GM12878 (cell line): ENCODE results near the gene TMC8. TPM values are rescaled to one million over a fixed set of nuclear protein-coding genes. Genes with fewer than 3 reads are reported as not detected.

Experiments
- ATAC-seq: fragments of 200-7000 bp; cut with Tn5 transposase; 3 replicates; pipeline ENCODE4 v1.9.1; 2020; ENCODE audit warnings: mild to moderate bottlenecking, moderate library complexity
- BruUV-seq: library from RNA; stranded (reverse); fragments of 400-500 nt; replicated peaks from 2 replicates; lab custom pipeline; 2021; lab: Mats Ljungman, UMichigan
- CTCF ChIA-PET: fragments of 300-600 bp; sonication (Branson Sonifier 250); formaldehyde crosslinking; extraction: SDS; loops from one replicate; lab custom pipeline; 2021; ENCODE audit warnings: inconsistent platforms; lab: Yijun Ruan, JAX
- POLR2A ChIA-PET: fragments of 350-600 bp; formaldehyde crosslinking; extraction: SDS; loops from one replicate; lab custom pipeline; 2021; ENCODE audit warnings: inconsistent platforms; lab: Charles Lee
- RAD21 ChIA-PET: fragments of 300-600 bp; sonication (Branson Sonifier 250); formaldehyde crosslinking; loops from one replicate; lab custom pipeline; 2023; ENCODE audit warnings: antibody characterized with exemption; ENCODE audit not compliant: unreplicated experiment; lab: Charles Lee
- SMC1A ChIA-PET: fragments of 300-600 bp; sonication (Branson Sonifier 250); formaldehyde crosslinking; loops from one replicate; lab custom pipeline; 2023; ENCODE audit not compliant: unreplicated experiment, uncharacterized antibody; lab: Charles Lee
- DNase-seq: peaks from one replicate; pipeline ENCODE4 v3.0.0-alpha.2; 2011; ENCODE audit warnings: low read depth, low spot score
- FAIRE-seq: peaks from 3 replicates; lab custom pipeline; 2011; peaks lifted over from hg19 to GRCh38; lab: Jason Lieb, UNC
- H2AFZ ChIP-seq: 2 replicates; pipeline ENCODE4 v1.6.0; 2011; ENCODE audit warnings: low read depth, low read length, control low read depth; ENCODE audit not compliant: control insufficient read depth
- H3K27ac ChIP-seq: 2 replicates; pipeline ENCODE4 v1.5.1; 2011; ENCODE audit warnings: control low read depth; ENCODE audit not compliant: control insufficient read depth, insufficient read depth
- H3K27me3 ChIP-seq, 2 experiments: replicated peaks in 1 of 2; 2 replicates each; pipeline versions ENCODE4 v1.6.0 to v1.6.1; 2011; ENCODE audit warnings: low read length in 1 of 2; ENCODE audit not compliant: control insufficient read depth in 2 of 2, insufficient read depth in 2 of 2
- H3K36me3 ChIP-seq, 2 experiments: 2 replicates each; pipeline ENCODE4 v1.5.1; 2011; ENCODE audit warnings: low read length in 1 of 2; ENCODE audit not compliant: control insufficient read depth in 2 of 2, insufficient read depth in 2 of 2
- H3K4me1 ChIP-seq: 2 replicates; pipeline ENCODE4 v1.6.1; 2011; ENCODE audit warnings: mild to moderate bottlenecking, low read length, moderate library complexity, mixed read lengths; ENCODE audit not compliant: control insufficient read depth, insufficient read depth
- H3K4me2 ChIP-seq: 2 replicates; pipeline ENCODE4 v1.6.0; 2011; ENCODE audit warnings: control low read depth; ENCODE audit not compliant: control insufficient read depth, insufficient read depth
- H3K4me3 ChIP-seq: fragments of 200-600 bp; sonication (generic); 2 replicates; pipeline ENCODE4 v1.5.1; 2016
- H3K79me2 ChIP-seq: 2 replicates; pipeline ENCODE4 v1.6.0; 2011; ENCODE audit warnings: low read length; ENCODE audit not compliant: control insufficient read depth, insufficient read depth
- H3K9ac ChIP-seq: 2 replicates; pipeline ENCODE4 v1.8.0; 2011; ENCODE audit warnings: low read length, control low read depth, mixed read lengths; ENCODE audit not compliant: control insufficient read depth, insufficient read depth
- H3K9me3 ChIP-seq: replicated peaks from 3 replicates; pipeline ENCODE4 v1.5.1; 2011; ENCODE audit warnings: mild to moderate bottlenecking, low read length; ENCODE audit not compliant: control insufficient read depth, insufficient read depth
- H4K20me1 ChIP-seq: 2 replicates; pipeline ENCODE4 v1.6.0; 2011; ENCODE audit not compliant: control insufficient read depth, insufficient read depth
- CEBPZ ChIP-seq: fragments of 150-350 bp; IDR thresholded peaks from 2 replicates; pipeline ENCODE4 v1.6.1; 2016; ENCODE audit warnings: low read depth, low read length
- CTCF ChIP-seq, 3 experiments: IDR thresholded peaks in 2 of 3; conservative IDR thresholded peaks in 1 of 3; 2 replicates each; pipeline ENCODE4 v1.5.1; 2011; ENCODE audit warnings: low read depth in 3 of 3, low read length in 3 of 3, mild to moderate bottlenecking in 3 of 3, control low read depth in 2 of 3, moderate library complexity in 2 of 3, inconsistent platforms in 1 of 3, mixed read lengths in 1 of 3; ENCODE audit not compliant: control insufficient read depth in 2 of 3, insufficient read depth in 1 of 3; ENCODE audit errors: extremely low read depth in 1 of 3
- KLF5 ChIP-seq: fragments of 450-650 bp; IDR thresholded peaks from 2 replicates; pipeline ENCODE4 v1.6.1; 2014; ENCODE audit warnings: mild to moderate bottlenecking; ENCODE audit not compliant: partially characterized antibody
- MEF2A ChIP-seq: IDR thresholded peaks from 2 replicates; pipeline ENCODE4 v1.6.1; 2011; ENCODE audit warnings: low read depth, mild to moderate bottlenecking, low read length, moderate library complexity; ENCODE audit not compliant: insufficient read depth
- MTA2 ChIP-seq: fragments of 450-650 bp; IDR thresholded peaks from 2 replicates; pipeline ENCODE4 v1.6.1; 2016; ENCODE audit warnings: low read depth, mild to moderate bottlenecking, moderate library complexity
- RELA ChIP-seq: fragments of 450-650 bp; IDR thresholded peaks from 2 replicates; pipeline ENCODE4 v1.8.0; 2014; ENCODE audit warnings: borderline replicate concordance; ENCODE audit not compliant: partially characterized antibody
- SMAD5 ChIP-seq: IDR thresholded peaks from 2 replicates; pipeline ENCODE4 v1.6.1; 2016; ENCODE audit warnings: antibody characterized with exemption, low read depth
- TAF1 ChIP-seq: IDR thresholded peaks from 2 replicates; pipeline ENCODE4 v1.6.1; 2011; ENCODE audit warnings: mild to moderate bottlenecking, low read depth, low read length, borderline replicate concordance
- ZNF217 ChIP-seq: fragments of 450-650 bp; IDR thresholded peaks from 2 replicates; pipeline ENCODE4 v1.6.1; 2017; ENCODE audit warnings: antibody characterized with exemption, mild to moderate bottlenecking
- WGBS: methylation state at CpG from one replicate; pipeline ENCODE4 v1.1.6; 2016; ENCODE audit warnings: low lambda C conversion rate; ENCODE audit not compliant: insufficient replicate concordance, insufficient coverage; ENCODE audit errors: missing lambda C conversion rate; 5-methylcytosine and 5-hydroxymethylcytosine counted together
- in situ Hi-C: fragments of 300-500 bp; cut with MboI; formaldehyde crosslinking; loops from 9 replicates; pipeline ENCODE4 v1.14.3; 2018; ENCODE audit warnings: mixed read lengths
- intact Hi-C: fragments of 100-400 bp; cut with micrococcal nuclease; formaldehyde crosslinking; loops from one replicate; pipeline ENCODE4 v1.14.2; 2022; ENCODE audit not compliant: unreplicated experiment
- polyA plus RNA-seq, 11 experiments: library from polyadenylated mRNA; depleted of rRNA in 4 of 11; unstranded in 6 of 11; stranded (reverse) in 5 of 11; fragments of >200 nt; fragmentation: Nextera tagmentation in 4 of 11; fragmentation: Illumina TruSeq in 1 of 11; extraction: Ambion mirVana in 4 of 11; extraction: Trizol in 1 of 11; gene quantifications; 1 replicate in 1 of 11; 2 replicates in 10 of 11; pipeline versions ENCODE4 v1.2.1 to v1.2.3, GENCODE V29; 2011 to 2016; ENCODE audit warnings: inconsistent platforms in 2 of 11, missing spikeins in 2 of 11, low read depth in 1 of 11
- total RNA-seq, 4 experiments: library from RNA; depleted of rRNA in 3 of 4; stranded (reverse); fragments of >200 nt in 3 of 4; fragmentation: Illumina TruSeq in 1 of 4; extraction: Trizol in 1 of 4; gene quantifications; 2 replicates each; pipeline versions ENCODE4 v1.2.1 to v1.2.3, GENCODE V29; 2013 to 2021

Gene TMC8
- total and polyA plus RNA-seq, 10 of the 15 experiments (the other 5 are each of a cell fraction or from before 2014, with no cell fraction given): 2.7 to 128 (median 40.0) TPM

- intact Hi-C loops (no loop called here), in situ Hi-C loops (no loop called here)
- no peaks in the 10 kb centered on the region; the same call in 2 of the 3 replicates for H3K9me3 ChIP-seq
- peaks cover 0 to 5% of the 10 kb centered on the region in 2 experiments; a peak in 2 of 4 replicates for H3K36me3 ChIP-seq
- no peak overlapping the region for H2AFZ ChIP-seq
- no peak overlapping the region for H3K4me3 ChIP-seq
- BruUV-seq: no TSS peak
- CTCF ChIA-PET: no interaction called here
- POLR2A ChIA-PET: no interaction called here
- SMC1A ChIA-PET: no interaction called here
- TF ChIP-seq TAF1: no peak
- no peak for TF ChIP-seq MEF2A
- no peak for TF ChIP-seq CTCF (IDR thresholded peaks at IDR 0.05 in 2 of 3, conservative IDR thresholded peaks at IDR 0.05 in 1 of 3; ENCODE audit: control insufficient read depth in 2 of 3, extremely low read depth in 1 of 3, insufficient read depth in 1 of 3, low read depth in 3 of 3, low read length in 3 of 3)
- no peak for TF ChIP-seq MTA2
- no peak for TF ChIP-seq ZNF217
- TF ChIP-seq KLF5: no peak
- TF ChIP-seq RELA: no peak
- no peak for TF ChIP-seq SMAD5
- TF ChIP-seq CEBPZ: no peak
- no peak for FAIRE-seq
- RAD21 ChIA-PET: interaction anchor here (1.5 kb wide), 1 partner anchor 150 kb away, joined by 3 read pairs; no protein-coding TSS in a partner anchor
- DNase-seq: no peak
- WGBS: 85% methylated on average over 5 of the region's 5 CpGs
- H3K79me2 ChIP-seq: no peaks in the 10 kb centered on the region
- H3K27me3 ChIP-seq: no peaks in the 10 kb centered on the region
- H3K27ac ChIP-seq: no peak overlapping the region
- H3K9ac ChIP-seq: no peak overlapping the region
- ATAC-seq: no peak
- no peaks in the 10 kb centered on the region for H4K20me1 ChIP-seq
- H3K4me1 ChIP-seq: no peaks in the 10 kb centered on the region
- no peak overlapping the region for H3K4me2 ChIP-seq
Observed at GRCh38 chr17:78101112-78101511, 29.5 kb upstream of the TMC8 start.
